Stimulated activated CD4-positive, alpha-beta T cell treated with anti-CD3 and anti-CD28 coated beads, Interleukin-1b, Interleukin-23, amount 100 ng/mL, for 1 hour (primary cell): ENCODE measurements around the gene ZNF407.
"Not testable (repeated sequence)": the region's sequence is repeated elsewhere in the genome, so short reads cannot be mapped to it uniquely, and the experiment has no call there.

ENCODE experiments used
- DNase-seq, 2 donors: peaks; one replicate each; pipeline ENCODE4 v3.0.0-alpha.2; 2020; ENCODE audit warnings: low read depth in 2 of 2

ZNF407 gene

DNA sequence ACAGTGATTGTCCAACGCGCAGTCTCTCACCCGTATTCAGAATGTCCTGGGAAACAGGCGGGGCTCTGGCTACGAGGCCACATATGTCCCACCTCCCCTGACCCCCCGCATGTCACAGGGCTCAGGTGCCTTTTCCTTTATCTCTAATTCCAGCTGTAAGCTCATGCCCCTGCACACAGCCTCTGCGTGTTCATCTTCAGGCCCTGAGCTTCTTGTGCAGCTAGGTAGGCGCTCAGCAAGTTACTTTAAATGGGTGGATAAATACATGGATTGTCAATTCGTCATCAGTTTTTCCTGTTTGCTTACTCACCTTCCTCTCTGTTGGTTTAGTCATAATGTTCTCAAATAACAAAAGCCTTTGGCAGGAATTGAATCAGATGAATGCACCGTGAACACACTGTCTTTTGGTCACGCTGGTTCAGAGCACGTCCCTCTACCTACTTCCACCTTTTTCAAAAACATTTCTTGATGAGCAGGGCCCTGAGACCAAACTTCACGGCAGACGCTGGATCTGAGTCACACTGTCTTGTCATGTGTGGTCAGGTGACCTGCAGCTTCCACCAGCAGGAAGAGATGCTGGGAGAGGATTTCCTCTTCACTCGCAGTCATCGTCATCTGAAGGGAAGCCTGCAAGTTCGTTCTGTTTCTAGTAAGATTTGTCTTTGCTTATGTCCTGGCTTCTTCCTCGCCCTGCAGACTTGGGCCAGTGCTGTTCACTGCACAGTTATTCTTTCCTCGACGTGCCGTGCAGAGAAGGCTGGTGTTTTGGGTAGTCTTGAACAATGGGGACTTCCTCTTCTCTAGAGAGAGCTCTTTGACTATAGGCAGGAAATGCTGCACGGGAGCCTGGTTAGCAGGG is 473.2 kb downstream of the ZNF407 start:
- DNase-seq = peak in 1 of 2 donors; percentile 27

DNA sequence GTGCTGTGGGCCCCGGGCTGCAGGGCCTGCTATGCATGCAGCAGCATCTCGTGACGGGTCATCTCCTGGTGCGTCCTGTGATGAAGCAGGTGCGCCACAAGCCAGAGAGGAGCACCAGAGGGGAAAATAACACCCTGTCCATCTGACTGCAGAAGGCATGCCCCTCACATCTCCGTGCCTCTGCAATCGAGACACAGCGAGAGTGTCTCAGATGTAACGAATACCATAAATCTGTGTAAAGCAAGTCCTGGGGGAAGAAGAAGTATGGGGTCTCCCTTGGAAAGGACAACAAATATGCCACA is 473.8 kb downstream of the ZNF407 start:
- DNase-seq = no peak

DNA sequence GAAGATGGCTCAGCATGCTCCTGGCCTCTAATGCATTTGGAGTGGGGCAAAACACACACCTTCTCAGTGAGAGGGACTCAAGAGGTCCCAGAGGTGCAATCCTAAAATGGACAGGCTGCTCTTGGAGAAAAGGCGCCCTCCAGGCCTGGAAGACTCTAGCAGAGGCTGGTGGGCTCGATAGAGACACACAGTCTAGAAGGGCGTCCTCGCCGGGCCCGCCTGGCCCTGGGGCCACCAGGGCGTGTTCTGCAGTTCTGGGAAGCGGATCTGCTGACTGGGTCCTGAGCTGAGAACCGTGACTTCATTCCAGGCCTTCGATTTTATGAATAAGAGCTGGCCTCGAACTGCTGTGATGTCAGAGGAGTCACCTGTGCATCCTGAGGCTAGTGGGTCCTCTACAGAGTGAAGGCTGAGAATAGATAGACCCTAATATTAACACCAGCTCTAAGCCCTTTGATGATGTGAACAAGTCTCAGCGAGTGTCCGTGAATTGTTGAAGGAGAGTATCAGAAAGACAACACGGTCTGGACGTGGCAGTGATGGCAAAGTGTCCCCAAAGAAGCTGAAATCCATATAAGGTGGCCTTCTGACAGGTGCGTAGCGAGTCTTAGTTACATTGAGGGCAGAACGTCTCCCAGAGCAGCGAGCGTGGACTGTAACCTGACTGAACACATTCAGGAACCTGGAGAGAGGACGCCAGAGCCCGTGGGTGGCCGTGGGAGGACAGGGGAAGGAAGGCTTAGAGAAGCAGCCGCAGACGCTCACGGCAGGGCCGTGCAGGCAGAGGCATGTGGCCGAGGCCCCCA is 474.4 kb downstream of the ZNF407 start:
- no peak for DNase-seq

DNA sequence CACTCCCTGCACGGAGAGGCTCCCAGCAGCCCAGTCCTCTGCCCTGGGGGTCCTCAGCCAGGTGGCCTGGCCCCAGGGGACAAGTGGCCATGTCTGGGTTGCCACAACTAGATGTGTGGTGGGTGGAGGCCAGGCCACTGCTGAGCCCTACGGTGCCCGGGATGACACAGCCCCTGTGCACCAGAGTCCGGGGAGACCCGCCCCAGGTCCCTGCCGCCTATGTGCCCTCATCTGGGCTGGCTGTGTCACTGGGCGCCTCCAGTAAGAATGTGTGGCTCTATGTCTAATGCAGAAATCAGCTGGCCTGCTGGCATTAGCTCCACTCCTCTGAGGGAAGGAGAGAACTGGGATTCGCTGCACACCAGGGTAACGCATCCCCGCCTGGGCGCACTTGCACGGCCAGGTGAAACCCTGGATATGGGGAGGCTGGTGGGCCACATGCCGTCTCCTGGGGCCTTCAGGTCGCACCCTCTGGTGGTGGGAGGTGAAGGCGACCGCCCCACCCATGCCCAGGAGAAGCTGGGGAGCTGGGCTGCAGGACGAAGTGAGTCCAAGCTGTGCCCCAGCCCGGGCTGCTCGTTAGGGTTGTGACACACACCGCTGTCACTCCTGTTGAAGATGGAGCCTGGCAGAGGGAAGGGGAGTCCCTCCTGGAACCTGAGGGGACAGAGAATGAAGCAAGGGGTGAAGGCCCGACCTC is 475.2 kb downstream of the ZNF407 start:
- no peak for DNase-seq

DNA sequence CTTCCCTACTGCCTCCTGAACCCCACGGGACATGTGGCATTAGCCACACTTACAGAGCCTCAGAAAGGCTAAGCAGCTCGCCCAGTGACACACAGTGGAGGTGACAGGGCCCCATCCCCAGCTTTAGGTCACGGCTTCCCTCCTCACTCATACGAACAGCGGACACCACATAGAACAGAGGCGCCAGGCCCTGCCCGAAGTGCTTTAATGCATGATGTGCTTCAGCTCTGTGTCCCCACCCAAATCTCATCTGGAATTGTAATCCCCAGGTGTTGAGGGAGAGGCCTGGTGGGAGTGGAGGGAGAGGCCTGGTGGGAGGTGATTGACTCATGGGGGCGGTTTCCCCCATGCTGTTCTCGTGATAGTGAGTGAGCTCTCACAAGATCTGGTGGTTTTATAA is 476.0 kb downstream of the ZNF407 start:
- DNase-seq = no peak

DNA sequence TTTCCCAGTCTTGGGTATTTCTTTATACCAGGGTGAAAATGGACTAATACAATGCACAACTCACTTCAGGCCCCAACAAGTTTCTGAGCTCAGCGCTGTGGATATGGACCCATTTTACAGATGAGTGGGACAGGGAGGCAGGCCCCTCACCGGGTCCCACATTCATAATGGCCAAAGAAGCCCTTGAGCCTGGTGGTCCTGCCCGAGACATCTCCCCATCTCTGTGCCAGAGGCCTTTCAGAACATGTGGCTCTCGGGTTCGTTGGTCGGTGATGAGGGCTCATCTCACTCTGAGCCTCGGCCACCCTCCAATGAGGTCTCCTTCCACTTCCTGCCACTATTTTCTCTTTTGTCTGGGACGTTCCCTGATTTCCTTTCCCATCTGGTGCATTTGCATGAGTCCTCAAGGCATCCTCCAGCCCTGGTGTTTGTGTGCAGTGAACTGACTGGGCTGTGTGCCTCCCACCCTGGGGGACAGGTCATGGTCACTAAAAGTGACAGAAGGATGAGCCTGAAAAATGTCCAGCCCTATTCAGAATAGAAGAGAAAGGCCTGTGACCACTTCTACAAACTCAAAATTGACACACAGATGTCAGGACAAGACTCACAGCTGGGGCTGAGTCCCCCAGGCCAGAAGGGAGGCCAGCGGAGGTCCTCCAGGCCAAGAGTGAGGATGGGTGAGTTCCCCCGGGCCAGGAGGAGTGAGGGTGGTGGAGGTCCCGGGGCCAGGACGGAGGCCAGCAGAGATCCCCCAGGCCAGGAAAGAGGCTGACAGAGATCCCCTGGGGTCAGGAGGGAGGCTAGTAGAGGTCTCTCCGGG is 476.7 kb downstream of the ZNF407 start:
- DNase-seq = no peak

DNA sequence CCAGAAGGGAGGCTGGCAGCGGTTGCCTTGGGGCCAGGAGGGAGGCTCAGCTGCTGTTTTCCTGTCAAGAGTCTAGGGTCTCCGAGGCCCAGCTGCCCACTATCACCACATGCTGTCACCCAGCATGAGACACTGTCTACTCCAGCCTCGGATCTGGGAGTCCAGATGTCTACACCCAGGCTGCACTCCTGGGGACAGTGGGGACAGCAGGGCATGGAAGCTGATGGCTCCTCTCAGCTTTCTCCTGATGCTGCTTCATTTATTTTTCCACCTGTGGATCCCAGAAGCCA is 477.3 kb downstream of the ZNF407 start:
- DNase-seq = no peak

DNA sequence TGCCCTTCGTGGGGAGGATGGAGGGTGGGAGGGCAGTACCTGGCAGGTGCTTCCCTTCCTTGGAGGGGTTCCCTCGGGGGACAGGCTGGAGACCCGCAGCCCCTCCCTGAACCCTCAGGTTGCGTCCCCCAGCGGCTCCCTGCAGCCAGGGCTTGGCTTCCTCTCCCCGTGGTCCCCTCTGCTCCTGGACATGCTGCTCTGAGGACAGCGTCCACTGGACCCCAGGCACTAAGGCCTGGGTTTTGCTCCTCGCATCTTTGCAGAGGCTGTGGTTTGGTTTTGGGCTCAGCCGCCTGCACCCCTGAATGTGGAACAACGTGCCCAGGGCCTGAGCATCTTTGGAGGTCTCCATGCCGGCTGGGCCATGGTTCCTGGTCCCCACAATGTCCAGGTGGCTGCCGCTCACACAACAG is 477.8 kb downstream of the ZNF407 start:
- DNase-seq = no peak

DNA sequence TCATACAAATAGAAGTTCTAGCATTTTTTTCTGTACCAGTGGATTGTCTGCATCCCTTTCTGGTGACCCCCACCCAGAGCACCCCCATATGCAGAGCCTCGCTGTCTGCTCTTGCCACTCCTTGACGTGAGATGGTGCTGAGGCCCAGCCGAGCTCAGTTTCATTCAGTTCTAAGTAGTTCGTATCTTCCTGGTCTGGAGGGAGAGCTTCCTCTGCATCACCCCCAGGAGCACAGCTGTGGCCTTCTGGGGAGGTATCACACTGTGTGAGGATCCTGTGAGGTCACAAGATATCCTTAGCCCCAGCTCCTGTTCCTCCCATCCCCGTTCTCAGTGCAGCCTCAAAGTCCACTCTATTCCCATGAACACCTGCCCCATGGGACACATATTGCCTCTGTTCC is 478.6 kb downstream of the ZNF407 start:
- DNase-seq = no peak

DNA sequence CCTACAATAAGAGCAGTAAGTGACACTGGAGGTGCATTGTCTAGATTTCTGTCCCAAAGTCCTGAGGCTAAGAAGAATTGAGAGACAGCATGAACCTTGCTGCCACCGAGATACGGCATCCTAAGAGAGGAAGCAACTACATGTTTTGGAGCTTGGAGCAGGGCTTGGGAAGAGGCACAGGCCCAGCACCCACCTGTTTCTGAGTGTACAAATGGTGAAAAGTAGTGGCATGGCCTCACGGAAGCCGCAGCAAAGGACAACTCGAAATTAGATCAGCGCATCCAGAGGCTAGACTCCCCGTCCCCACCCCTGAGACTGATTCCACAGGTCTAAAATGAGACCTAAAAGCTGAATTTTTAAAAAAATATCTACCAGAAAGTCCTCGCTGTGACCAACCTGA is 483.8 kb downstream of the ZNF407 start:
- no peak for DNase-seq

DNA sequence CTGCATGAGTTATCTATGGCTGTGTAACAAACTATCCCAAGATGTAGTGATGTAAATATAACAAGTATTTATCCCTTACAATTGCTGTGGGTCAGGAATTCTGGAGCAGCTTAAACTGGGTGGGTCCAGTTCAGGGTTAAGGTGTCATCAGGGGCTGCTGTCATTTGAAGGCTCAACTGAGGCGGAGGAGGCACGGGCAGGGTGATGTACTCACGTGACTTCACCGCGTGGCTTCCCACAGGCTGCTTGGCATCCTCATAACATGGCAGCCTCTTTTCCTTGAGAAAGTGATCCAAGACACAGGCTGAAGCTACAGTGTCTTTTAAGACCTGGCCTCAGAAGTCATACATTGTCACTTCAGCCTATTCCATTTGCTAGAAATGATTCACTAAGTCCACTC is 485.5 kb downstream of the ZNF407 start:
- DNase-seq = no peak

DNA sequence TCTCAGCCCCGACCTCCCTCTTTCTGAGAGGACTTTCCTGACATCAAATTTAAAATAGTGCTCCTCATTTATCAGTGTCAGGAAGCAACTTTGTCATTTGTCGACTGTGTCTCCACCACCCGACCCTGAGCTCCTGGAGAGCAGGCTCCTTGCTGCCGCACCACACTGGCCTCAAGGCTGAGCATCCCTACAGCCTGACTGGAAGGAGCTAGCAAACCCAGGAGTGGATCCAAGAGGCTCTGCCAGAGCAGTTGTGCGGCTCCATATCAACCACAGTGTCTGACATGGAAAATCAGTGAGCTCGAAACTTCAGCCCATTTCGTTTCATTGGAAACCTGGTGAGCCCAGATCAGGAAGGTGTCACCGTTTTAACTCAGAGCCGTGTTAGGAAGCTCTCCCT is 486.1 kb downstream of the ZNF407 start:
- DNase-seq = no peak

DNA sequence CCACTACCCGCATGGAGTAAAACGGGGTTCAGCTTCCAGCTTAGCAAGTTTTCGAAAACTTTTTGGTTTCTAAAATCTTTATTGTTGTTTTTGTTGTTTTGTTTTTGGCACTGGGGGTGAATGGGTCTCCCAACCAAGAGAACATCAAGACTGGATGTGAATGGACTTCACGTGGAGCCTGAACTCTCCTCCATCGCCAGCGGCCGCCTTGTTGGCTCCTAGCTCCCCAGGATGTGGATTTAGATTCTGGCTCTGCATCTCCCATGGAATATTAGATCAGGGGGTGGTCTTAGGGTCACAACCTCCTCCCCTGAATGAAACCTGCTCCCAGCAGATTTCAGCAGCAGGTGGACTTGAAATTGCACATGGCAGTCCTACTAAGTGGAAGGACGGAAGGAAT is 488.0 kb downstream of the ZNF407 start:
- DNase-seq = not testable (repeated sequence)

DNA sequence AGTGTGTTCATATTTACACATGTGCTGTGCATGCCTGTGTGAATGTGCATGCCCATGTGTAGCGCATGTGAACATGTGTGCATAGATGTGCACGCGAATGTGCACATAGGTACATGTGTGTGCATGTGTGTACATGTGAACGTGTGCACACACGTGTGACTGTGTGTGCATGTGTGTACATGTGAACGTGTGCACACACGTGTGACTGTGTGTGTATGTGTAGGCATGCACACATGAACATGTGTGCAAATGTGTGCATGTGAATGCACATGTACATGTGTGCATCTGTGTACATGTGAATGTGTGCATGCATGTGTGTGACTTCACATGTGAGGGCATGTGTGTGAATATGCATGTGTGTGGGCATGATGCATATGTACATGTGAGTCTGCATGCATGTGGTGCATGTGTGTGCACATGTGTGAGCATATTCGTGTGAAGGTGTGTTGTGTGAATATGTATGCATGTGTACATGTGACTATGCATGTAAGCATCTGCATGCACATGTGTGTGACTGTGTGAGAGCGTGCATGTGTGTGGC is 488.9 kb downstream of the ZNF407 start:
- DNase-seq = no peak

DNA sequence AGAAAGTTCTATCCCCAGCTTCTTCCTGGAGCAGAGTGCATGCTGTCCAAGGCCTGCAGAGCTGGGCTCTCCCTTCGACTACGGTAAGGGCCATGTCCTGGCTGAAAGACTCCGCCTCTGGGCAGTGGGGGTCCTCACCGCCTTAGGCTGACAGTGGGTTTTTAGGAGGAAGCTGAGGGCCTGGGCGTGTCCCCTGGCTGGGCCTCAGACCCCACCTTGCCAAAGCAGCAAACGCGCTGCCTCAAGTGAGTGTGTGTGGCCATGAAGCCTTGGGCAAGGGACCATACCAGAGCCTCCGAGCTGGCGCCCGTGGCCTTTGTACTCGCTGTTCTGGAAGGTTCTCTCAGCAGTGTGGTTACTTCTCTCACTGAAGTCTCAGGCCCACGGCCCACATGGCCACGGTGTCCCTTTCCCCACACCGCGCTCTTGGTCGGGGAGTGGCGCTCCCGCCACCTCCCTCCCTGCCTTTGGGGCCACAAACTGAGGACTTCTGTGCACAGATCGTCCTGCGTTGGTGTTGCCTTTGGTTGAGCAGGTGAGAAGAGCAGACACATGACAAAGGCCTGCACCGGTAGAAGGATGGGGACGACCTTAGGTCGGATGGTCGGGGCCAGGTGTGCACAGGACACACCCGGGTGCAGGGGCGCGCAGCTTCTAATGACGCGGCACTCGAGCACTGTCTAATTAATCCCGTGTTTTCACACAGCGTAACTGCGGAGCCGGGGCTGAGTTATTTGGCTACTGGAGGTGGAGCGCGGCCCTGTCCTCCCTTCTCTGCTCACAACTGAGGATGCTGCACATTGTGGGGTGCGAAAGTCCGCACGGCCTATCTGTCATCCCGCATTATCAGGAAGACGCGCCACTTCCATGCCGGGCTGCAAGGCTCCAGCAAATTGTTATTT is 489.7 kb downstream of the ZNF407 start:
- DNase-seq = no peak

DNA sequence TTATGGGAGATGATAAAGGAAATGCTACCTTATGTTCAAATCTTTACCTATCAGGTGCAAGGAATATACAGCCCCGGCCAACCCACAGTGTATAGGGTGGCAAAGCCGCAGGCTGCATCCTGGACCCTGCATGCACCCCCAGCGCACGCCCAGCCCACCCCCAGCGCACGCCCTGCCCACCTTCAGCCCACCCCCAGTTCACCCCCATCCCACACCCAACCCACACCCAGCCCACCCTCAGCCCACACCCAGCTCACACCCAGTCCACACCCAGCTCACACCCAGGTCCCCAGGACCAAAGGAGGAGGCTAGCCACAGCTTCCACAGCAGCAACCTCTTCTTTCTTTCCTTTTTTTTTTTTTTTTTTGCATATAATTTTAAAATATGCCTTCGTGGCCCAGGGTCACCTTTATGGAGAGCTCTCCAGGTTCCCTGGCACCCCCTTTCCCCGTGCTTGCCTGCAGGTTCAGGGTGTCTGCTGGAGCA is 490.4 kb downstream of the ZNF407 start:
- DNase-seq = no peak

DNA sequence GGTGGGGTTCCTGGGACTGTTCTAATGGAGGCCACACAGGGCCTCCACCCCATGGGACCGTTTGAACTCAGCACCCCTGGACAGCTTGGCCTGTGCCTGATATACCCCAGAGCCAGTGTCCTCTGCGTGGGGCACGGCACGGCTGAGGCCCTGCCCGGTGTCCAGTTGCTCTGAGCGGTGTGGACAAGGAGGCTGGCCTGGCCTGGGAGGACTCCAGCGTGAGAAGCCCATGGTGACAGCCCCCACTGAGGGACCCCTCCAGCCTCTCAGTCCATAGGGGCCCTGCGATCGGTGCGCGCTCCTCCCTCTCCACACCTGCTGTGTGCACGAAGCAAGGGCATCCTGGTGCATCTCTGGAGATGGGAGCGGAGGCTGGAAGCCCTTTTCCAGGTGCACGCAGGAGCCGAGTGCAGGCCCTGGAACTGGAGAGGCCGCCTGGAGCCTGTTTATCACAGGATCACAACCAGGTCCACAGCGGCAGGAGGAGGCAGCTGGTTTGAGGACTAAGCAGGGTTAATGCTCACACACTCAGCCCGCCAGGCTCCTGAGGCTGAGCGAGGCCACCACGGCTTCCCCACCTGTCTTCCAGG is 491.0 kb downstream of the ZNF407 start:
- DNase-seq = no peak

DNA sequence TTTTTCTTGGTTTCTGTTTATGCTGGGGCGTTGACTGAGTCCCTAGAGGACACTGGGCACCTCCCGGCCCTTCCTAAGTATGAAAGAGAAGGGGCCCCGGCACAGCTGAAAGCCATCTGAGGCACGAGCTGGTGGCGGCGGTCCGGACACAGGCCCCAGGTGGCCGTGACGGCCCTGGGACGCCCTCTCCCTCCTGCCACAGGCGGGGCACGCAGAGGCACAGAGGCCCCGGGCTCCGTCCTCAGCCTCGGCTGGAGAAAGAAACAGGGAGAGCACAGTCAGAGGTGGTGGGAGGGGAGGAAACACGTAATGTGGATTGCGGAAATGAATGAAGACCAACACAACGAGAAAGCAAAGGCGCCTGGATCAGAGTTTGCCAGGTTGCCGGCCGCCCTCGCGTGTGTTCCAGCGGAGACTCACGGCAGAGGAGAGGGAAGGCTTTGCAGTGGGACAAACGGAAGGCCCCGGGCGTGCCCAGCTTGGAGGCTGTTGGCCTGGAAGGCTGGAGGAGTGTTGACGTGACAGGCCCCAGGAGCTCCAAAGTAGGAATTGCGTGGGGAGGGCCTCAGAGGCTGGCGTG is 492.2 kb downstream of the ZNF407 start:
- no peak for DNase-seq

DNA sequence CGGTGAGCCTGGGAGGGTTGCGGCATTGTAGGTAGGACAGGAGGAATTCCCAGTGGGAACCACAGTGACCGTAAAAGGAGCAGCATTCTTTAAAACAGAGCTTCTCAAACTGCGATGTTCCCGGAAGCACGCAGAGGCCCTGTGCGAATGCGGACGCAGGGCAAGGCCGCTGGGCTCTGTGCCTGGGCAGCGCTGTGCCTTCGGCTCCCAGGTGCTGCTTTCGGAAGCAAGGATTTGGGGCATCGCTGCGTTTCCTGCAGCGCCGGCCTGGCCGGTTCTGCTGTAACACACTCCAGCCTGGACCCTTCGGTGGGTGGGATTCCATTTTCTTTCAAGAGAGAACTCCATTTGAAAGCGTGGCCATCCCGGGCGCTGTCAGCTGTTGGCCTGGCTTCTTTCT is 492.7 kb downstream of the ZNF407 start:
- no peak for DNase-seq
